GM12874 (cell line): Measurements from ENCODE around the gene INO80.

Source experiments
- TF ChIP-seq, protein P1 (sequence below): IDR thresholded peaks from 2 replicates; pipeline ENCODE4 v1.5.1; 2011; ENCODE audit warnings: low read depth, mild to moderate bottlenecking, control low read depth, low read length, moderate library complexity; ENCODE audit not compliant: insufficient read depth

The INO80 gene

DNA sequence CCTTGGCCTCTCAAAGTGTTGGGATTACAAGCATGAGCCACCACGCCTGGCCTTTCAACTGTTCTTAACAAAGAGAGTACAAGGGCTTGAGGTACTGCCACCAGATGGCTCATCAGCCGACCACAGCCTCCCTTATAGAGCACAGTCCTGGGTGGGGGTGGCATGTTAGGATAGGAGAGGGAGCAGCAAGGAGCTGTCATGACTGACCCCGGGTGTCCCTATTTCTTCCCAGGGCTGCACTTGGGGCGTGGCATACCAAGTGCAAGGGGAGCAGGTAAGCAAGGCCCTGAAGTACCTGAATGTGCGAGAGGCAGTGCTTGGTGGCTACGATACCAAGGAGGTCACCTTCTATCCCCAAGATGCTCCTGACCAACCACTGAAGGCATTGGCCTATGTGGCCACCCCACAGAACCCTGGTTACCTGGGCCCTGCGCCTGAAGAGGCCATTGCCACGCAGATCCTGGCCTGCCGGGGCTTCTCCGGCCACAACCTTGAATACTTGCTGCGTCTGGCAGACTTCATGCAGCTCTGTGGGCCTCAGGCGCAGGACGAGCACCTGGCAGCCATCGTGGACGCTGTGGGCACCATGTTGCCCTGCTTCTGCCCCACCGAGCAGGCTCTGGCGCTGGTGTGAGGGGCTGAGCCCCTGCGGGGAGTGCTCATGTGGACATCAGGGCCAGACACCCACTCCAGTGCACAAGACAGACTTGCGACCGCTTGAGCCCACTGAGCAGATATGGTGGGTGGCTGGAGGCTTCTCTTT, 160.8 kb downstream of the INO80 start:
- TF ChIP-seq, protein P1, sequence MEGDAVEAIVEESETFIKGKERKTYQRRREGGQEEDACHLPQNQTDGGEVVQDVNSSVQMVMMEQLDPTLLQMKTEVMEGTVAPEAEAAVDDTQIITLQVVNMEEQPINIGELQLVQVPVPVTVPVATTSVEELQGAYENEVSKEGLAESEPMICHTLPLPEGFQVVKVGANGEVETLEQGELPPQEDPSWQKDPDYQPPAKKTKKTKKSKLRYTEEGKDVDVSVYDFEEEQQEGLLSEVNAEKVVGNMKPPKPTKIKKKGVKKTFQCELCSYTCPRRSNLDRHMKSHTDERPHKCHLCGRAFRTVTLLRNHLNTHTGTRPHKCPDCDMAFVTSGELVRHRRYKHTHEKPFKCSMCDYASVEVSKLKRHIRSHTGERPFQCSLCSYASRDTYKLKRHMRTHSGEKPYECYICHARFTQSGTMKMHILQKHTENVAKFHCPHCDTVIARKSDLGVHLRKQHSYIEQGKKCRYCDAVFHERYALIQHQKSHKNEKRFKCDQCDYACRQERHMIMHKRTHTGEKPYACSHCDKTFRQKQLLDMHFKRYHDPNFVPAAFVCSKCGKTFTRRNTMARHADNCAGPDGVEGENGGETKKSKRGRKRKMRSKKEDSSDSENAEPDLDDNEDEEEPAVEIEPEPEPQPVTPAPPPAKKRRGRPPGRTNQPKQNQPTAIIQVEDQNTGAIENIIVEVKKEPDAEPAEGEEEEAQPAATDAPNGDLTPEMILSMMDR = no peak

- TF ChIP-seq, protein P1 = no peak
Observed at GRCh38 chr15:40953713-40954074, 162.4 kb downstream of the INO80 start.

DNA sequence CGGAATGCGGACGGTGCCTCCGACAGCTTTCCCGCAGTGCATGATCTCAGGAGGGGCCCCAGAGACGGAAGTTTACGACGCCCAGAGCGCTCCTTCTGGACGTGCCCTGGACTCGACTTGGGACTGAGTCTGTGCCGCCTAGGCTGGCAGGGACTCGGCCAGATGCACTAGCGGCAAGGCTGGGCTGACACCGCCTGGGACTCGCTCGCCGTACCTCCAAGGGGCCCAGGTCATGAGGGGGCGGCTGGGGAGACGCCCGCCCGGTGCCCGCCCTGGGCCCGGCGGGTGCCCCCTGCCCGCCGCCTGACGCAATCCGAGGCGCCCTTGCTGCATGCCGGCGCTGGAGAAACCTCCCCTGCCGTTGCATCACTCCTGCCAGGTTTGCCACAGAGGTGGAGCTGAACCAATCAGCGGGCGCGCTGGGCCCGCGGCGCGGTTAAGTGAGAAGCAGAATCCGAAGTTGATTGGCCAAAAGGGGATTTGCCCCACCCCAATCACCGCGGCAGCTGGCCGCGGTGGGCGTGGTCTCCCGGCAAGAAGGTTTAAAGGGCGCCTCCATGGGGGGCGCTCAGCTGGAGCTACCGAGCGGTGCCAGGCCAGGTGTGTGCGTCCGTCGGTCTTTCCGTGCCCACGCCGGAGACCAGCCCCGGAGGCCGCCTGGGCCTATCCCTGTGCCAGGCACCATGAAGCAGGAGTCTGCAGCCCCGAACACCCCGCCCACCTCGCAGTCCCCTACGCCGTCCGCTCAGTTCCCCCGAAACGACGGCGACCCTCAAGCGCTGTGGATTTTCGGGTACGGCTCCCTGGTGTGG, 163.0 kb downstream of the INO80 start, which contains the start of gene CHAC1:
Gene CHAC1, plus strand, starts transcription at position 571 of the 812 bp plus-strand sequence. Its CDS starts 113 bp downstream, at position 684.
- TF ChIP-seq, protein P1 = no peak

GRCh38 chr15:40952301-40952900, 163.7 kb downstream of the INO80 start:
- TF ChIP-seq, protein P1 = no peak

DNA sequence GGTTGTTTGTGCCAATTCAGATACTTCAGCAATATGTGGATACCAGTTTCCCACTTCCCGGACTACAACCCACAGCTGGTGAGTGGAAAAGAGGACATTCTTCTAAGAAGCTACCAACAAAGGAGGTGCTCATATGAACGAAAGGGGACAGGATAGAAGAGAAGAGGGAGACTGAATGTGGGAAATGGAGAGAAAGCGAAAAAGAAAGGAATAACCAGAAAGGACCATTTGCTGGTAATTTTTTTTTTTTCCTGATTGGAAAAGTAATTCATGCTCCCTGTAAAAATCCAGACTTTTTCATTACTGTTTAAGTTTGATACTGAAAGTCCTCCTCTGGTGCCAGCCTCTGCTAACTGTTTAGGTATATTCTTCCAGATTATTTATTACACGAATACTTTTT, 164.3 kb downstream of the INO80 start:
- TF ChIP-seq, protein P1 = no peak

DNA sequence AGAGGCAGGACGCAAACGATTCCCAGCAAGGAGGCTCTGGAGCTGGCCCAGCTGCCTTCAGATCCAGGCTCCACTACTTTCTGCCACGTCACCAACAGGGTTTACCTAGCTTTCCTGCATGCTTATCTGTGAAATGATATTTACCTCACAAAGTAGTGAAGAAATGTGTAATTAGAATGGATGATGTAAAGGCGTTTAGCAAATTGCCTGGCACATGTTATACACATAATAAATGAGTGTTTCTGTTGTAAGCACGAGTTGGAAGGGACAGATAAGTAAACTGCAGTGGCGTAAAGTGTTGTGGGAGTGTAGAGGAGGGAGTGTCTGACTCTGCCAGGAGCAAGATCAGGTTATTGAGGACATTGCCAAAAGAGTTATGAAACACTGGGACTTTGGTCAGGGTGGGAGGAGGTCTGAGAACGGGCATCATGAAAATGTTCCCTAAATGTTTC, 166.3 kb downstream of the INO80 start:
- TF ChIP-seq, protein P1 = no peak

DNA sequence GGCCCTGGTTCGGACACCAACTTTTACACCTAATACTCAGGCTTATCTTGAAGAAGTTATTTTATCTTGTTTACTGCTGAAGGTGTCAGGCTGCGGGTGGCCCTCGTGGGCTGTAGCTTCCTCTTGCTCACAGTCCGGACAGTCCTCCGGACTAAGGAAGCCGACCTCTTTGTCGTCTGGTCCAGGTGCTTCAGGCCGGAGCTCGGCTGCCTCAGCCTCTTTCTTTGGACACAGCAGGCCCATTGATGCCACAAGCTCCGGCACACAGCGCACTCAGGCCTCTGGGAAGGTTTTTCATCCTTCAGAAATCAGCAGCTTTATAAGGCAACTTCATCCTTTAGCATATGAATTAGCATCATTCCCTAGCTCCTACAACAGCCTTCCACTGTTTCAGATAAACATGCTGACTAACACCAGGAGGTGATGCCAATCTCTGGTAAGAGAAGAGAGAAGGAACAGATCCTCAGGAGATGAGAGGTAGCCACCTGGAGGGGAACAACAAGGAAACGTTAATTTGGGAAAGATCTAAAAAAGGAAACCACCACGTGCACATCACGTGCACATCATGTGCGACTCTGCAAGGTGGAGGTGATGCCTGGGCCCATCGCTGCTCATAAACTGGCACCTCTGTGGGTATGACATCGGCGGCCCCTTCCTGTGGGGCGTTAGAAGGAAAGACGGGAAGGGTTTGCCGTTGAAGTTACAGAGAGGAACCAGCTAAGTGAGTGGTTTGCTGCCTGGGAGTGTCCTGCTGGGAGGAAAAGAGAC, 167.2 kb downstream of the INO80 start:
- TF ChIP-seq, protein P1 = no peak
